ENCODE results near the gene FIBP.

GRCh38 chr11:65919141-65919572, 30.9 kb upstream of the FIBP start, which contains the start of gene DRAP1:
- TF ChIP-seq NBN (IDR thresholded peaks at IDR 0.05) (peak; percentile 47; the same call in 1 of the 2 replicates), EP300 (IDR thresholded peaks at IDR 0.05; ENCODE audit: borderline replicate concordance in 1 of 2, control insufficient read depth in 1 of 2, low read depth in 2 of 2, low read length in 2 of 2) (peak in 1 of 2 experiments; percentile 55; a peak in 1 of 4 replicates), MTA3 (IDR thresholded peaks at IDR 0.05; ENCODE audit: borderline replicate concordance, low read length) (no peak), TARDBP (IDR thresholded peaks at IDR 0.05; ENCODE audit: borderline replicate concordance) (peak; percentile 85), JUNB (IDR thresholded peaks at IDR 0.05) (no peak), PKNOX1 (IDR thresholded peaks at IDR 0.05) (no peak), ESRRA (IDR thresholded peaks at IDR 0.05; ENCODE audit: low read length) (peak; percentile 68; the same call in 1 of the 2 replicates), POLR2A (IDR thresholded peaks at IDR 0.05; ENCODE audit: low read depth, low read length) (peak; percentile 55; the same call in 1 of the 2 replicates)
- TF ChIP-seq, protein P1, sequence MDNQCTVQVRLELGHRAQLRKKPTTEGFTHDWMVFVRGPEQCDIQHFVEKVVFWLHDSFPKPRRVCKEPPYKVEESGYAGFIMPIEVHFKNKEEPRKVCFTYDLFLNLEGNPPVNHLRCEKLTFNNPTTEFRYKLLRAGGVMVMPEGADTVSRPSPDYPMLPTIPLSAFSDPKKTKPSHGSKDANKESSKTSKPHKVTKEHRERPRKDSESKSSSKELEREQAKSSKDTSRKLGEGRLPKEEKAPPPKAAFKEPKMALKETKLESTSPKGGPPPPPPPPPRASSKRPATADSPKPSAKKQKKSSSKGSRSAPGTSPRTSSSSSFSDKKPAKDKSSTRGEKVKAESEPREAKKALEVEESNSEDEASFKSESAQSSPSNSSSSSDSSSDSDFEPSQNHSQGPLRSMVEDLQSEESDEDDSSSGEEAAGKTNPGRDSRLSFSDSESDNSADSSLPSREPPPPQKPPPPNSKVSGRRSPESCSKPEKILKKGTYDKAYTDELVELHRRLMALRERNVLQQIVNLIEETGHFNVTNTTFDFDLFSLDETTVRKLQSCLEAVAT (IDR thresholded peaks at IDR 0.05) = peak; percentile 75
- TF ChIP-seq, protein P2, sequence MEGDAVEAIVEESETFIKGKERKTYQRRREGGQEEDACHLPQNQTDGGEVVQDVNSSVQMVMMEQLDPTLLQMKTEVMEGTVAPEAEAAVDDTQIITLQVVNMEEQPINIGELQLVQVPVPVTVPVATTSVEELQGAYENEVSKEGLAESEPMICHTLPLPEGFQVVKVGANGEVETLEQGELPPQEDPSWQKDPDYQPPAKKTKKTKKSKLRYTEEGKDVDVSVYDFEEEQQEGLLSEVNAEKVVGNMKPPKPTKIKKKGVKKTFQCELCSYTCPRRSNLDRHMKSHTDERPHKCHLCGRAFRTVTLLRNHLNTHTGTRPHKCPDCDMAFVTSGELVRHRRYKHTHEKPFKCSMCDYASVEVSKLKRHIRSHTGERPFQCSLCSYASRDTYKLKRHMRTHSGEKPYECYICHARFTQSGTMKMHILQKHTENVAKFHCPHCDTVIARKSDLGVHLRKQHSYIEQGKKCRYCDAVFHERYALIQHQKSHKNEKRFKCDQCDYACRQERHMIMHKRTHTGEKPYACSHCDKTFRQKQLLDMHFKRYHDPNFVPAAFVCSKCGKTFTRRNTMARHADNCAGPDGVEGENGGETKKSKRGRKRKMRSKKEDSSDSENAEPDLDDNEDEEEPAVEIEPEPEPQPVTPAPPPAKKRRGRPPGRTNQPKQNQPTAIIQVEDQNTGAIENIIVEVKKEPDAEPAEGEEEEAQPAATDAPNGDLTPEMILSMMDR (IDR thresholded peaks at IDR 0.05 in 2 of 3, conservative IDR thresholded peaks at IDR 0.05 in 1 of 3; ENCODE audit: control insufficient read depth in 2 of 3, extremely low read depth in 1 of 3, insufficient read depth in 1 of 3, low read depth in 3 of 3, low read length in 3 of 3) = no peak; a peak in 1 of 6 replicates
- TF ChIP-seq, protein P3, sequence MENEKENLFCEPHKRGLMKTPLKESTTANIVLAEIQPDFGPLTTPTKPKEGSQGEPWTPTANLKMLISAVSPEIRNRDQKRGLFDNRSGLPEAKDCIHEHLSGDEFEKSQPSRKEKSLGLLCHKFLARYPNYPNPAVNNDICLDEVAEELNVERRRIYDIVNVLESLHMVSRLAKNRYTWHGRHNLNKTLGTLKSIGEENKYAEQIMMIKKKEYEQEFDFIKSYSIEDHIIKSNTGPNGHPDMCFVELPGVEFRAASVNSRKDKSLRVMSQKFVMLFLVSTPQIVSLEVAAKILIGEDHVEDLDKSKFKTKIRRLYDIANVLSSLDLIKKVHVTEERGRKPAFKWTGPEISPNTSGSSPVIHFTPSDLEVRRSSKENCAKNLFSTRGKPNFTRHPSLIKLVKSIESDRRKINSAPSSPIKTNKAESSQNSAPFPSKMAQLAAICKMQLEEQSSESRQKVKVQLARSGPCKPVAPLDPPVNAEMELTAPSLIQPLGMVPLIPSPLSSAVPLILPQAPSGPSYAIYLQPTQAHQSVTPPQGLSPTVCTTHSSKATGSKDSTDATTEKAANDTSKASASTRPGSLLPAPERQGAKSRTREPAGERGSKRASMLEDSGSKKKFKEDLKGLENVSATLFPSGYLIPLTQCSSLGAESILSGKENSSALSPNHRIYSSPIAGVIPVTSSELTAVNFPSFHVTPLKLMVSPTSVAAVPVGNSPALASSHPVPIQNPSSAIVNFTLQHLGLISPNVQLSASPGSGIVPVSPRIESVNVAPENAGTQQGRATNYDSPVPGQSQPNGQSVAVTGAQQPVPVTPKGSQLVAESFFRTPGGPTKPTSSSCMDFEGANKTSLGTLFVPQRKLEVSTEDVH (IDR thresholded peaks at IDR 0.05; ENCODE audit: low read depth, partially characterized antibody) = no peak

Measured in GM12878 (cell line).